ENCODE data around the gene CEBPB. TPM values are rescaled to one million over a fixed set of nuclear protein-coding genes. Genes with fewer than 3 reads are reported as not detected.
A peak's percentile ranks its signal among the peaks of the same experiment; 100 is the strongest.

CEBPB gene
- total RNA-seq, 1 donor from 2014 or later: 11.3 TPM

- H3K27me3 Mint-ChIP-seq (ENCODE audit: unreplicated experiment): peaks cover 6% of the 10 kb centered on the region
- TF ChIP-seq CTCF (IDR thresholded peaks at IDR 0.05; ENCODE audit: partially characterized antibody, unreplicated experiment): no peak
- peaks cover 9% of the 10 kb centered on the region for H3K9me3 Mint-ChIP-seq (ENCODE audit: unreplicated experiment)
- H3K4me3 Mint-ChIP-seq (ENCODE audit: unreplicated experiment): no peak overlapping the region
- DNase-seq: peak; percentile 48
- no peak overlapping the region for H3K27ac Mint-ChIP-seq (ENCODE audit: unreplicated experiment)
- no peaks in the 10 kb centered on the region for H3K36me3 Mint-ChIP-seq (ENCODE audit: unreplicated experiment)
- peaks cover 9% of the 10 kb centered on the region for H3K4me1 Mint-ChIP-seq (ENCODE audit: low read depth, unreplicated experiment)
These were observed 474 bp downstream of the CEBPB start for GRCh38 chr20:50191065-50191543.

GRCh38 chr20:50191544-50192363 is 1.1 kb downstream of the CEBPB start:
- peak; percentile 76 for DNase-seq
- H3K4me3 Mint-ChIP-seq (ENCODE audit: unreplicated experiment): peak overlapping the region; percentile 88
- H3K4me1 Mint-ChIP-seq (ENCODE audit: low read depth, unreplicated experiment): peaks cover 9% of the 10 kb centered on the region
- peak overlapping the region; percentile 92 for H3K27ac Mint-ChIP-seq (ENCODE audit: unreplicated experiment)
- TF ChIP-seq CTCF (IDR thresholded peaks at IDR 0.05; ENCODE audit: partially characterized antibody, unreplicated experiment): peak; percentile 52
- H3K36me3 Mint-ChIP-seq (ENCODE audit: unreplicated experiment): no peaks in the 10 kb centered on the region
- peaks cover 10% of the 10 kb centered on the region for H3K9me3 Mint-ChIP-seq (ENCODE audit: unreplicated experiment)
- H3K27me3 Mint-ChIP-seq (ENCODE audit: unreplicated experiment): peaks cover 6% of the 10 kb centered on the region

GRCh38 chr20:50192364-50193198 is 2.0 kb downstream of the CEBPB start:
- Mint-ChIP-seq H3K27ac (ENCODE audit: unreplicated experiment) (peak overlapping the region; percentile 92), H3K4me3 (ENCODE audit: unreplicated experiment) (peak overlapping the region; percentile 88), H3K27me3 (ENCODE audit: unreplicated experiment) (peaks cover 8% of the 10 kb centered on the region)

GRCh38 chr20:50193199-50193835 is 2.7 kb downstream of the CEBPB start:
- peaks cover 8% of the 10 kb centered on the region for H3K9me3 Mint-ChIP-seq (ENCODE audit: unreplicated experiment)
- peaks cover 9% of the 10 kb centered on the region for H3K4me1 Mint-ChIP-seq (ENCODE audit: low read depth, unreplicated experiment)
- H3K36me3 Mint-ChIP-seq (ENCODE audit: unreplicated experiment): no peaks in the 10 kb centered on the region
- TF ChIP-seq CTCF (IDR thresholded peaks at IDR 0.05; ENCODE audit: partially characterized antibody, unreplicated experiment): no peak
- peak overlapping the region; percentile 92 for H3K27ac Mint-ChIP-seq (ENCODE audit: unreplicated experiment)
- peak overlapping the region; percentile 88 for H3K4me3 Mint-ChIP-seq (ENCODE audit: unreplicated experiment)
- DNase-seq: no peak
- H3K27me3 Mint-ChIP-seq (ENCODE audit: unreplicated experiment): peaks cover 8% of the 10 kb centered on the region

More at GRCh38 chr20:50192364-50193198, 2.0 kb downstream of the CEBPB start:
- Mint-ChIP-seq H3K36me3 (ENCODE audit: unreplicated experiment) (no peaks in the 10 kb centered on the region), H3K9me3 (ENCODE audit: unreplicated experiment) (peaks cover 10% of the 10 kb centered on the region), H3K4me1 (ENCODE audit: low read depth, unreplicated experiment) (peaks cover 9% of the 10 kb centered on the region)
- peak; percentile 75 for DNase-seq
- TF ChIP-seq CTCF (IDR thresholded peaks at IDR 0.05; ENCODE audit: partially characterized antibody, unreplicated experiment): no peak
